Mucosa of rectum (tissue), 2 donors: ENCODE results near the gene ELOVL5.
A peak's percentile ranks its signal among the peaks of the same experiment; 100 is the strongest.
"Not testable (repeated sequence)": the region's sequence is repeated elsewhere in the genome, so short reads cannot be mapped to it uniquely, and the experiment has no call there.

ENCODE experiments used
- H3K27ac ChIP-seq, 2 donors: one replicate each; pipeline ENCODE4 v1.7.0; 2013; ENCODE audit warnings: inconsistent platforms in 2 of 2, low read depth in 2 of 2, low read length in 2 of 2
- H3K27me3 ChIP-seq, 2 donors: one replicate each; pipeline ENCODE4 v1.7.0; 2013; ENCODE audit warnings: low read length in 2 of 2; ENCODE audit not compliant: control insufficient read depth in 2 of 2, insufficient read depth in 2 of 2
- H3K36me3 ChIP-seq, 2 donors: one replicate each; pipeline ENCODE4 v1.7.0; 2013; ENCODE audit warnings: low read length in 2 of 2; ENCODE audit not compliant: control insufficient read depth in 2 of 2, insufficient read depth in 2 of 2
- H3K4me1 ChIP-seq, 2 donors: one replicate each; pipeline ENCODE4 v1.7.0; 2013; ENCODE audit warnings: low read length in 2 of 2, mild to moderate bottlenecking in 1 of 2; ENCODE audit not compliant: control insufficient read depth in 2 of 2, insufficient read depth in 2 of 2
- H3K4me3 ChIP-seq, 2 donors: one replicate each; pipeline ENCODE4 v1.7.0; 2013; ENCODE audit warnings: low read length in 2 of 2
- H3K9ac ChIP-seq, 2 donors: one replicate each; pipeline ENCODE4 v1.7.0; 2013; ENCODE audit warnings: low read length in 2 of 2, low read depth in 1 of 2, mild to moderate bottlenecking in 1 of 2
- H3K9me3 ChIP-seq, 2 donors: one replicate each; pipeline ENCODE4 v1.7.0; 2013; ENCODE audit warnings: low read length in 2 of 2; ENCODE audit not compliant: control insufficient read depth in 2 of 2
- donor health status: healthy.
- donor health status: Normal muscosa, but diverticular disease.

Gene ELOVL5

GRCh38 chr6:53347250-53347920 lies 1.4 kb downstream of the ELOVL5 start:
- Histone ChIP-seq H3K27ac (peak overlapping the region; percentile 83 to 89), H3K36me3 (no peaks in the 10 kb centered on the region), H3K9me3 (no peaks in the 10 kb centered on the region), H3K4me1 (peaks cover 0 to 2% of the 10 kb centered on the region in 2 donors), H3K9ac (peak overlapping the region; percentile 64 to 78), H3K27me3 (peaks cover 7 to 8% of the 10 kb centered on the region in 2 donors), H3K4me3 (peak overlapping the region; percentile 73 to 84)

GRCh38 chr6:53346049-53346448 lies 2.7 kb downstream of the ELOVL5 start:
- H3K4me1 ChIP-seq, H3K36me3 ChIP-seq, H3K27me3 ChIP-seq, H3K9me3 ChIP-seq, H3K27ac ChIP-seq, H3K4me3 ChIP-seq, H3K9ac ChIP-seq: not testable (repeated sequence)

- Histone ChIP-seq H3K4me1 (peaks cover 0 to 2% of the 10 kb centered on the region in 2 donors), H3K9ac (no peak overlapping the region)
Observed at GRCh38 chr6:53344969-53345368, 3.8 kb downstream of the ELOVL5 start.

GRCh38 chr6:53343092-53343491 lies 5.7 kb downstream of the ELOVL5 start:
- no peaks in the 10 kb centered on the region for H3K36me3 ChIP-seq
- H3K4me1 ChIP-seq: no peaks in the 10 kb centered on the region
- no peaks in the 10 kb centered on the region for H3K9me3 ChIP-seq
- no peak overlapping the region for H3K4me3 ChIP-seq
- peaks cover 0 to 3% of the 10 kb centered on the region in 2 donors for H3K27me3 ChIP-seq
- H3K9ac ChIP-seq: no peak overlapping the region
- H3K27ac ChIP-seq: no peak overlapping the region

More at GRCh38 chr6:53344969-53345368, 3.8 kb downstream of the ELOVL5 start:
- H3K27ac ChIP-seq: no peak overlapping the region
- H3K27me3 ChIP-seq: peaks cover 7 to 8% of the 10 kb centered on the region in 2 donors
- no peaks in the 10 kb centered on the region for H3K36me3 ChIP-seq
- no peak overlapping the region for H3K4me3 ChIP-seq
- no peaks in the 10 kb centered on the region for H3K9me3 ChIP-seq

DNA sequence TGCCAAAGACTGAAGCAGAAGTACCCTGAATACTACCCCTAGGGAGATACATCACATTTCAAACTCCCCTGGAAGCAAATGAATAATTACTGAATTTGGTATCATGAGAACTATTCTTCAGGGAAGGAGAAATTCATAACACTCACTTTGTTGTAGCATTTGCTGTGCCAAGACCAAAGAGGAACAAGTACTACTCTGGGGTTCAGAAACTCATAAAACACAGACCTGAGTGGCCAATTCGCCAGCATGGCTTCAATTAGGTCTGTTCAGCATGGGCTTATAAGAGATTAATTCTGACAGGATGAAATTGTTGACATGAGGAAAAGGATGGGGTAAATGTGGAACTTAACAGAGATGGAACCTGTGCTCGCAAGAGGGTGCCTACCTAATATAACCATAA lies 6.5 kb downstream of the ELOVL5 start:
- Histone ChIP-seq H3K27me3 (peaks cover 0 to 1% of the 10 kb centered on the region in 2 donors), H3K36me3 (no peaks in the 10 kb centered on the region), H3K4me1 (no peaks in the 10 kb centered on the region), H3K9me3 (no peaks in the 10 kb centered on the region), H3K9ac (no peak overlapping the region), H3K27ac (no peak overlapping the region), H3K4me3 (no peak overlapping the region)

DNA sequence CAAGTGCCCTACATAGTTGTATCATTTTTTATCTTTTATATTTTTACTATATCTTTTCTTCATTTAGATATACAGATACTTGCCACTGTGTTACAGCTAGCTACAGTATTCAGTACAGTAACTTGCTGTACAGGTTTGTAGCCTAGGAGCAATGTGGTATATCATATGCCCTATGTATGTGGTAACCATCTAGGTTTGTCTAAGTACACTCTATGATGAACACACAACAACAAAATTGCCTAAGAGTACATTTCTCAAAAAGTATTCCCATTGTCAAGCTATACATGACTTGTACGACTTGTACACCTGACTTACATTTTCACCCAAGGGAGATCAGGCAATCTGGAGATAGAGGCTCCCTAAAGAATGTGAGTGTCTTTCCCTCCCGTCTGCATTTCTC lies 8.2 kb downstream of the ELOVL5 start:
- Histone ChIP-seq H3K36me3 (no peaks in the 10 kb centered on the region), H3K4me3 (no peak overlapping the region), H3K27ac (no peak overlapping the region), H3K9ac (no peak overlapping the region), H3K4me1 (peaks cover 0 to 4% of the 10 kb centered on the region in 2 donors), H3K9me3 (no peaks in the 10 kb centered on the region), H3K27me3 (no peaks in the 10 kb centered on the region)

- peaks cover 4 to 7% of the 10 kb centered on the region in 2 donors for H3K4me1 ChIP-seq
Observed at GRCh38 chr6:53339424-53339823, 9.3 kb downstream of the ELOVL5 start.

DNA sequence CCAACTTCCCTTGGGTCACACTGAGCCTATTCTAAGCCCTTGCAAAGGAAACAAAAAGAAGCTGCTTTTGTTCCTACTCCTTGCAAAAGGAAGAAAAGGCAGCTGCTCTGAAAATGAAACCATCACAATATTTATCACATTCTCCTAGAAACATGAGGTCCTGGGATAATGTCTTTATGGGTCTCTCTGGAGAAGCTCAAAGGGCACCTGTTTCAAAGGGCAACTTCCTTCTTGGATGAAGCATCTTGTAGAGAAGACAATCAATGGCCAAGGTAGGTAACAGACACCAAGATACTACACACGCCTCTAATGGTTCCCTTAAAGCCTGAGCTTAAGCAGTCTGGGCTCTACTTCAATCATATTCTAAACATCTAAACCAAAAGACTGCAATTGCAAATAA lies 10.4 kb downstream of the ELOVL5 start:
- H3K4me3 ChIP-seq: no peak overlapping the region
- no peaks in the 10 kb centered on the region for H3K27me3 ChIP-seq
- peaks cover 4 to 7% of the 10 kb centered on the region in 2 donors for H3K4me1 ChIP-seq
- no peak overlapping the region for H3K27ac ChIP-seq
- no peak overlapping the region for H3K9ac ChIP-seq
- no peaks in the 10 kb centered on the region for H3K9me3 ChIP-seq
- no peaks in the 10 kb centered on the region for H3K36me3 ChIP-seq

More at GRCh38 chr6:53339424-53339823, 9.3 kb downstream of the ELOVL5 start:
- Histone ChIP-seq H3K9ac (no peak overlapping the region), H3K27me3 (no peaks in the 10 kb centered on the region), H3K27ac (no peak overlapping the region), H3K4me3 (no peak overlapping the region), H3K9me3 (no peaks in the 10 kb centered on the region), H3K36me3 (no peaks in the 10 kb centered on the region)

DNA sequence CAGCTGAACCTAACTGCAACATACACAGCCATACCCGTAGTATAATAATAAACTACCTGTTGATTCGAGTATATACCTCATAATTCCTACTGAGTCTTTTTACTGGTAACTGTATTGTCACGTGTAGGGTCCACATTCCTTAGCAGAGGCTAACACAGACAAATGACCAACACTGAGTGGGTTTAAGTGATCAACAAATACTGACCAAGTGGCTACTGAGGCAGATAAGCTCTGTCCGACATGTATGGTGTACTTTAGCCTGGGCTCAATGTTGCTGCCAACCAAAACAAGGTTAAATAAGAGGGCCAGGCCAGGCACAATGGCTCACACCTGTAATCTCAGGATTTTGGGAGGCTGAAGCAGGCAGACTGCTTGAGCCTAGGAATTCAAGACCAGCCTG lies 12.7 kb downstream of the ELOVL5 start:
- H3K4me3 ChIP-seq: peak overlapping the region in 1 of 2 donors; percentile 63
- H3K4me1 ChIP-seq: peaks cover 4 to 7% of the 10 kb centered on the region in 2 donors
- no peaks in the 10 kb centered on the region for H3K27me3 ChIP-seq
- no peak overlapping the region for H3K9ac ChIP-seq
- peak overlapping the region; percentile 46 to 82 for H3K27ac ChIP-seq
- H3K36me3 ChIP-seq: no peaks in the 10 kb centered on the region
- H3K9me3 ChIP-seq: no peaks in the 10 kb centered on the region

DNA sequence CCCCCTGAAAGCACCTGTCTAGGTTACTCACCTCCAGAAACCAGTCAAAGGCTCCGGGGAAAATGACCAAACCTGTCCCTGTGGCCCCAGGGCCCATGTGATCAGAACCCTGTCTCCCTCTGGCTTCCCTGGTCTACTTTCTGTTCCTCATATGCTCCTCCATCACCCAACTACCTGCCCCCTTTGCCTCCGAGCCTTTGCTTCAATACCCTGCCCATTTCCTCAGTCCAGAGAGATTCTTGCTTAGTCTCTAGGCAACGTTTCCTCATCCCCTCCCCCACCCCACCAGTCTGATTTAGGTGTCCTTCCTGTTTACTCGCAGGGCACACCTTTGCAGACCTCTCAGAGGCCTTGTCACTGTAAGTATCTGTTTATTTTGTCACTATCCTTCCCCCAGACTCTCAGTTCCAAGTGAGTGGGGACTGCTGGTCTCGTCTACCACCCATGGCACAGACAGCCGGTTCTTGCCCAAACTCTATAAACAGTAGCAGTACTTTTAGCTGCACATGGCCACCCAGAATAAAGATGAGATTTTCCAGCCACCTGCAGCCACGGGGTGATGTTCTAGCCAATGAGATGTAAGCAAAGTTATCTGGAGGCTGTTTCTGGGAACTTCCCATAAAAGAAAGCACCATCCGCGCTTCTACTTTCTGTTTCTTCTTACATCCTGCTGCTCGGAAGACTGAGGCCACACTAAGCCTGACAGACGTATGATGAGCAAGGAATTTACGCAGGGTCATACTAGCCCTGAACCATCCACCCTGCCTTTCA lies 13.3 kb downstream of the ELOVL5 start:
- peak overlapping the region; percentile 50 to 82 for H3K27ac ChIP-seq
- peak overlapping the region in 1 of 2 donors; percentile 42 for H3K9ac ChIP-seq
- no peaks in the 10 kb centered on the region for H3K36me3 ChIP-seq
- no peaks in the 10 kb centered on the region for H3K9me3 ChIP-seq
- H3K27me3 ChIP-seq: no peaks in the 10 kb centered on the region
- peak overlapping the region; percentile 3 to 63 for H3K4me3 ChIP-seq
- peaks cover 4 to 7% of the 10 kb centered on the region in 2 donors for H3K4me1 ChIP-seq
